ES-I3 (cell line): ENCODE data around the gene ARHGAP23.

Source experiments
- H3K36me3 ChIP-seq: 2 replicates; pipeline ENCODE4 v1.6.1; 2013; ENCODE audit warnings: mild to moderate bottlenecking, low read length, control low read depth, moderate library complexity; ENCODE audit not compliant: insufficient read depth
- H3K4me1 ChIP-seq: 2 replicates; pipeline ENCODE4 v1.6.1; 2013; ENCODE audit warnings: mild to moderate bottlenecking, control low read depth, low read length; ENCODE audit not compliant: insufficient read depth
- H3K9ac ChIP-seq: 2 replicates; pipeline ENCODE4 v1.6.1; 2013; ENCODE audit warnings: low read depth, mild to moderate bottlenecking, low read length, moderate library complexity
- H3K9me3 ChIP-seq: 2 replicates; pipeline ENCODE4 v1.6.1; 2013; ENCODE audit warnings: mild to moderate bottlenecking, low read length, moderate library complexity; ENCODE audit not compliant: control insufficient read depth, insufficient read depth

The ARHGAP23 gene, protein sequence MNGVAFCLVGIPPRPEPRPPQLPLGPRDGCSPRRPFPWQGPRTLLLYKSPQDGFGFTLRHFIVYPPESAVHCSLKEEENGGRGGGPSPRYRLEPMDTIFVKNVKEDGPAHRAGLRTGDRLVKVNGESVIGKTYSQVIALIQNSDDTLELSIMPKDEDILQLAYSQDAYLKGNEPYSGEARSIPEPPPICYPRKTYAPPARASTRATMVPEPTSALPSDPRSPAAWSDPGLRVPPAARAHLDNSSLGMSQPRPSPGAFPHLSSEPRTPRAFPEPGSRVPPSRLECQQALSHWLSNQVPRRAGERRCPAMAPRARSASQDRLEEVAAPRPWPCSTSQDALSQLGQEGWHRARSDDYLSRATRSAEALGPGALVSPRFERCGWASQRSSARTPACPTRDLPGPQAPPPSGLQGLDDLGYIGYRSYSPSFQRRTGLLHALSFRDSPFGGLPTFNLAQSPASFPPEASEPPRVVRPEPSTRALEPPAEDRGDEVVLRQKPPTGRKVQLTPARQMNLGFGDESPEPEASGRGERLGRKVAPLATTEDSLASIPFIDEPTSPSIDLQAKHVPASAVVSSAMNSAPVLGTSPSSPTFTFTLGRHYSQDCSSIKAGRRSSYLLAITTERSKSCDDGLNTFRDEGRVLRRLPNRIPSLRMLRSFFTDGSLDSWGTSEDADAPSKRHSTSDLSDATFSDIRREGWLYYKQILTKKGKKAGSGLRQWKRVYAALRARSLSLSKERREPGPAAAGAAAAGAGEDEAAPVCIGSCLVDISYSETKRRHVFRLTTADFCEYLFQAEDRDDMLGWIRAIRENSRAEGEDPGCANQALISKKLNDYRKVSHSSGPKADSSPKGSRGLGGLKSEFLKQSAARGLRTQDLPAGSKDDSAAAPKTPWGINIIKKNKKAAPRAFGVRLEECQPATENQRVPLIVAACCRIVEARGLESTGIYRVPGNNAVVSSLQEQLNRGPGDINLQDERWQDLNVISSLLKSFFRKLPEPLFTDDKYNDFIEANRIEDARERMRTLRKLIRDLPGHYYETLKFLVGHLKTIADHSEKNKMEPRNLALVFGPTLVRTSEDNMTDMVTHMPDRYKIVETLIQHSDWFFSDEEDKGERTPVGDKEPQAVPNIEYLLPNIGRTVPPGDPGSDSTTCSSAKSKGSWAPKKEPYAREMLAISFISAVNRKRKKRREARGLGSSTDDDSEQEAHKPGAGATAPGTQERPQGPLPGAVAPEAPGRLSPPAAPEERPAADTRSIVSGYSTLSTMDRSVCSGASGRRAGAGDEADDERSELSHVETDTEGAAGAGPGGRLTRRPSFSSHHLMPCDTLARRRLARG (N-terminal part only)

DNA sequence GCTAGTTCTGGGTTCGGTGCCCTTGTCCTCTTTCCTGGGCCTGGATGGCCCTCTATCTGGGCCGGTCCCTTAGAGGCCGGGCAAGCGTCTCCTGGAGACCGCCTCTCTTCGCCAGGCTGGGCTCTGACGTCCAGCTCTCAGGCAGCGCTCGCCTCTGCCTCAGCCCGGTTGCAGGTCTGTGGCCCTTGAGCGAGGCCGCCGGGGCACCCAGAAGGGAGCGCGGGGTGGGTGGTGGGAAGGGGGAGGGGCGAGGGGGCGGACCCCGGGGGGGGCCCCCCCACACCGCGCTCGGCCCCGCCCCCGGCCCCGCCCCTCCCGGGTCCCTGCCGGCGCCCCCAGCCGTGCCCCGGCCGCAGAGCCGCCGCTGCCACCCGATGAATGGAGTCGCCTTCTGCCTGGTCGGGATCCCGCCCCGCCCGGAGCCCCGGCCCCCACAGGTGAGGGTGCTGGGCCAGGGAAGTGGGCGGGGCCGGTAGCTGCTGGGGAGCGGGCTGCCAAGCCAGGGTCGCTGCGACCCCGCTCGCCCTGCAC lies at the start of gene ARHGAP23:
Gene ARHGAP23 (plus strand): TSS at position 353 of the 531 bp plus-strand sequence. CDS start 22 bp downstream, at position 375.
- H3K9ac ChIP-seq: peak within 1 kb of the TSS; percentile 65
- H3K36me3 ChIP-seq: no peaks in the 10 kb centered on the region
- H3K9me3 ChIP-seq: no peaks in the 10 kb centered on the region
- peaks cover 44% of the 10 kb centered on the region for H3K4me1 ChIP-seq

DNA sequence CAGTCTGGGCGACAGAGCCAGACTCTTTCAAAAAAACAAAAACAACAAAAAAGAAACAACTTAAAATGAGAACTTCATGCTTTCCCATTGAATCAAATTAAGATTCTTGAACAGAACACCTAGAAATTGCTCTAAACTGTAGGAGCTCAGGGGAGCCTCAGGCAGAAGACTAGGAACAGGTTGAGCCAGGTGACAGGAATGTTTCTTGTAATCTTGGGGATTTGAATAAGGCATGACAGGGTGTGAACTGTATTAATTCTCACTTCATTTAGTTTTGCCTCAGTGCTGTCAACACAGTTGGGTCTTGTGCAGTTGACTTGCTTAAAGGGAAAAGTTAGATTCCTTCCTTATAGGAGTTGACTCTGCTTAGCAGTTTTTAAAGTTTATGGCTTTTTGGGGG lies 48.8 kb upstream of the ARHGAP23 start:
- Histone ChIP-seq H3K9me3 (no peaks in the 10 kb centered on the region), H3K36me3 (peaks cover 8% of the 10 kb centered on the region), H3K9ac (no peak overlapping the region), H3K4me1 (no peaks in the 10 kb centered on the region)

DNA sequence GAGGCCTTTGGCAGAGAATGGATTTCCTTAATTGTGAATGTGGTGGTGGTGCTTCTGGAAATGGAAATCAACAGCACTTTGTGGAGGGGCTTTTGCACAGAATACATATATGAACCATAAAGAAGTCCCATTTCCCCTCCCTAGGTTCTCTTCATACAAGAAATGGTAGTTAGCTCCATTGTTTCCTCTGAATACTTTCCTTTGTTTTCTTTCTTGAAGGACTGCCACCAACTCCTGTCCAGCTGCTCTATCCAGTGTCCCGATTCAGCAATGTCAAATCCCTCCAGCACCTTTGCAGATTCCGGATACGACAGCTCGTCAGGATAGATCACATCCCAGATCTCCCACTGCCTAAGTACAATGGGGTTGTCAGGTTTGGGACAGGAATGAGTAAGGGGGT lies 33.2 kb upstream of the ARHGAP23 start:
- Histone ChIP-seq H3K36me3 (peaks cover 5% of the 10 kb centered on the region), H3K9ac (no peak overlapping the region), H3K4me1 (no peaks in the 10 kb centered on the region), H3K9me3 (no peaks in the 10 kb centered on the region)

DNA sequence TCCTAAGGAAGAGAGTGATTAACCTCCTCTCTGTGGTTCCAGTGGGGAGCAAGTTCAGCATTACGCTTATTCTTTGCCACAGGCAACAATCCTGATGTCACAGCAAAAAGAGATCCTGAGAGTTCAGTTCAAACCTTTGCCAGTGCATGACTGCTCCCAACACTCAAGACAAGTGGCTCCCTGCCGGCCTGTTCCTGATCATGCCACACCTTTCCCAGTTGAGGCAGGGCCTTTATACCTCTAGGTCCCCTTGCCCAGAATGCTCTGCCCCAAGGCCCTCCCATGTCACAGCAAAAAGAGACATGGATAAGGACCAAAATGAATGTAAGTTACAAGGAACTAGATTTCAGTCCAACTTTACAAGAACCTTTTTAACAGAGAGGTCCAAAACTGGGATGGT lies 31.0 kb upstream of the ARHGAP23 start:
- no peaks in the 10 kb centered on the region for H3K9me3 ChIP-seq
- H3K36me3 ChIP-seq: peaks cover 9% of the 10 kb centered on the region
- no peak overlapping the region for H3K9ac ChIP-seq
- H3K4me1 ChIP-seq: no peaks in the 10 kb centered on the region

DNA sequence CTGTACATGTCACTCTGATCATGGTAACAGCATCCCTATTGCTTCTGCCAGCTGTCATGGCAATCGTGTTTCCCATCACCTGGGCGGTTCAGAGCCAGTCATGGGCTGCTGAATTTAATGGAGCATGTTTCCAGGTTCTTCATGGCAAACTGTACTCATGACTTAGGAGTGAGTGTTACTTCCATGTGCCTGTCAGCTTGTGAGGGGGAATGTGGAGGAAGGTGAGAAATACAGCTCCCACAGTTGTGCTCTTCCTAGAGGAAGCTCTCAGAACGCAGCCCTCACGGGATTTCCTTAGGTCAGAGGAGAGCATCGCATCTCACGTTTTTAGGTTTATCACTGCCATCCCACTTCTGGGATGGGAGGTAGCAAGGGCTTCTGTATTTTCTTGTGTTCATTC lies 28.0 kb upstream of the ARHGAP23 start:
- Histone ChIP-seq H3K4me1 (peaks cover 16% of the 10 kb centered on the region), H3K36me3 (peaks cover 9% of the 10 kb centered on the region), H3K9ac (no peak overlapping the region), H3K9me3 (no peaks in the 10 kb centered on the region)

DNA sequence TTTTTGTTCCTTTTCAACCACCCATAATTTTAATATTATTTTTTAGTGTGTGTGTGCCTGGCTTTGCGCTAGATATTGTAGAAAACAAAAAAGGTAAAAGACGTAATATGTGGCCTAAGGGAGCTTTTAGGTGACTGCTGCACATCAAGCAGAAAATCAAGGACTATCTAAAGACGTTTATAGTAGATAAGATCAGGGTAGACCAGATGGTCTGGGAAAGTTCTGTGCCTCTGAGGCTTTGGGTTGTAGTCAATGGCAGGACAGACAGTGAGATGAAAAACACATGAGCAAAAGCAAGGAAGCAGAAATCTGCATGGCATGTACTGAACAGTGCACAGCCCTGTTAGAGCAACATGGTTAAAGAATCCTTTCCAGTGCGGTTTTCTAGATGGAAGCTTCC lies 26.8 kb upstream of the ARHGAP23 start:
- Histone ChIP-seq H3K9me3 (no peaks in the 10 kb centered on the region), H3K9ac (no peak overlapping the region), H3K4me1 (peaks cover 16% of the 10 kb centered on the region), H3K36me3 (peaks cover 4% of the 10 kb centered on the region)

DNA sequence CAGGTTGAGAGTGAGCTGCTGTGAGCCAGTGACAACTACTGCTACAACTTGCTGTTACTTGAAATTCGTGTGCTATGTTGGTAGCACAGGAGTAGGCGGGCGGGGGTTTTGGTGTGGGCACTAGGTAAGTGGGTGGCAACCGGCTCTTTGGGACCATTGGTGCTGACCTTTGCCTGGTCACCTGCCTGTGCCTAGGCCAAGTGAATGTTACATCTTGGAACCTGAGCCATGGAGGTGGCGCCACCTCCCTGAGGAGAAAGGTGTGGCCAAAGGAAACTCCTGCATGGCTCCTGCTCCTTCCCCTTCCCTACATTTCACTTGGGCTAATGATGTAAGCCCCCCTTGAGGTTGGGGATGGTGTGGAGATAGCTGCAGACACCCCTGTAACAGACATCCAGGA lies 25.4 kb upstream of the ARHGAP23 start:
- no peaks in the 10 kb centered on the region for H3K9me3 ChIP-seq
- H3K36me3 ChIP-seq: peaks cover 4% of the 10 kb centered on the region
- no peak overlapping the region for H3K9ac ChIP-seq
- peaks cover 16% of the 10 kb centered on the region for H3K4me1 ChIP-seq

DNA sequence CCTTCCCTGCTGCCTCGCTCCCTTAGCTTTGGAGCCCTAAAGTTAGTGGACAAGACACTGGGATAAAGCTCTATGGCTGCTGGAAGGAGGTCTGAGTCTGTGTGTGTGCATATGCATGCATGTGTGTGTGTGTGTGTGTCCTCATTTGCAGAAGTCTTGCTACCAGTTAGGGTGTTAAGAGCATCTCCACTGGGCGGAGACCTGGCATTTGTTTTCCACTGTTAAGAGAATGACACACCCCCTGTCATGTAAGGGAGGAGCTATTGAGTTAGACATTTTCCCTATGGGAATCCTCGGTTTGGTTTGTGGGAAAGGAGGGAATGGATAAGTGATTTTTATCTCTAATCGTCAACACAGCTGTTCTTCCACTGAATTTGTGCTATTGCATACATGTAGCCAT lies 24.8 kb upstream of the ARHGAP23 start:
- Histone ChIP-seq H3K36me3 (peaks cover 4% of the 10 kb centered on the region), H3K4me1 (peaks cover 16% of the 10 kb centered on the region), H3K9me3 (no peaks in the 10 kb centered on the region), H3K9ac (no peak overlapping the region)

DNA sequence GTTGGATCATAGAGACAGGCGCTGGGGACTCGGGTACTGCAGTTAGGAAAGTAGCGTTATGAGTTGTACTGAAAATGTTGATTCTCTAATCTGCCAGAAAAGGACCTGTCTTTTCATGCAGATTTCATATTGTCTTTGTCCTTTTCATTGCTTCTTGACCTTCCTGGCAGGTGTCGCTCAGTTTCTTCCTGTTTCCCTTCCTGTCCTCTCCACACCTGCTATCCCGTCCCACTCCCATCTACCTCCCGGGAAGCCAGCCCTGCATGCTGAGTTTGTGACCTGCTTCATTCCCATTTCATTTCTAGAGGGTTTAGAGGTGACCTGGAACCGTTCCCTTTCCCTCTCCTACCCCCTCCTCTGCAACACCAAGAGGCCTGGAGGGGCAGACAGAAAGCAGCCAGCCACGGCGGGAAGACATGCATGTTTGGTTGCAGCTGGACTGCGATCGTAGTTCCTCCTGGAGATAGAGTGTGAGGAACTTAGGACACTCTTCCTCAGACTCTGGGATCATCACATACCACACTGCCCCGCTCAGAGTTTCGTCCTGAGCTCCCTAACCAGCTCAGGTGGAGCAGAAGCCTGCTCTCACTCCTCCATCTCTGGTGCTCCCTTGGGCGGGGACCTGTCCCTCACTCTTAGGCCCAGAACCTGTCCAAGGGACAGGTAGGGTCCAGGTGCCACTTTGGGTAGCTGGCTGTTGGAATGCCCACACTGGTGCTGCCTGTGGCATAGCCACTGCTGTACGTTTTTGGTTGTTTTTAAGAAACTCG lies 23.9 kb upstream of the ARHGAP23 start:
- peaks cover 4% of the 10 kb centered on the region for H3K36me3 ChIP-seq
- peaks cover 16% of the 10 kb centered on the region for H3K4me1 ChIP-seq
- no peaks in the 10 kb centered on the region for H3K9me3 ChIP-seq
- no peak overlapping the region for H3K9ac ChIP-seq

DNA sequence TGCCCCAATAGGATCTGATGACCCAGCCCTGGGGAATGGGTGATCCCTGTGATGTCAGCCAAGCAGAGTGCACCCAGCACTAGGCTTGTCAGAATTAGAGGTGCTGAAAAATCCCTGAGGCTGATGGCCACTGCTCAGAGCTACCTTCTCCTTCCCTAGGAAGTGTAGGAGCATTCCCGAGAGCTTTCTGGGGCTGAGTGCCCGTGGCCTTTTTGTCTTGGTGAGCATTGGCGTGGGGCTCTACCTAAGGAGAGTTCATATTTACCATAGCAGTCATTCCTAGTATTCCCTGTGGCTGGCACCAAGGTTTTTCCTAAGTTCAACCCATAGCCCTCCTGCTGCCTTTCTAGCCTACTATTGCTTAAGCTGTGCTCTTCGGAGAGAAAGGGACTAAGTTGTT lies 22.6 kb upstream of the ARHGAP23 start:
- peaks cover 16% of the 10 kb centered on the region for H3K4me1 ChIP-seq
- no peak overlapping the region for H3K9ac ChIP-seq
- H3K36me3 ChIP-seq: peaks cover 4% of the 10 kb centered on the region
- no peaks in the 10 kb centered on the region for H3K9me3 ChIP-seq

DNA sequence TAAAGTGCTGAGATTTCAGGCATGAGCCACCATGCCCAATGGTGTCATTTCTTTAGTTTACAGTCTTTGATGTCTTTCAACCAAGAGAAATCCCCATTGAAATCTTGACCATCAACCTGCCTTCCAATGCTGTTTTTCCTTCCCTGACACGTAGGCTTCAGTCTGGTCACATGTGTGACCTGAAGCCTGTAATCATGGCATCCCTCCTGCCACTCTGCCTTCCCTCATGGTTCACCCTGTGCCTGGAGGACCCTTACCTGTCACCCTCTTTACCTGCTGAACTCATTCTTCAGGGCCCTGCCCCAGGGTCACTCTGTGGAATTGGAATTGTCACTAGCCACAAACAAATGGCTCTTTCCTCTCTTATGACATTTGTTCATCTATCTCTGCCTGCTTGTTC lies 18.1 kb upstream of the ARHGAP23 start:
- Histone ChIP-seq H3K9ac (no peak overlapping the region), H3K36me3 (no peaks in the 10 kb centered on the region), H3K9me3 (no peaks in the 10 kb centered on the region), H3K4me1 (no peaks in the 10 kb centered on the region)

DNA sequence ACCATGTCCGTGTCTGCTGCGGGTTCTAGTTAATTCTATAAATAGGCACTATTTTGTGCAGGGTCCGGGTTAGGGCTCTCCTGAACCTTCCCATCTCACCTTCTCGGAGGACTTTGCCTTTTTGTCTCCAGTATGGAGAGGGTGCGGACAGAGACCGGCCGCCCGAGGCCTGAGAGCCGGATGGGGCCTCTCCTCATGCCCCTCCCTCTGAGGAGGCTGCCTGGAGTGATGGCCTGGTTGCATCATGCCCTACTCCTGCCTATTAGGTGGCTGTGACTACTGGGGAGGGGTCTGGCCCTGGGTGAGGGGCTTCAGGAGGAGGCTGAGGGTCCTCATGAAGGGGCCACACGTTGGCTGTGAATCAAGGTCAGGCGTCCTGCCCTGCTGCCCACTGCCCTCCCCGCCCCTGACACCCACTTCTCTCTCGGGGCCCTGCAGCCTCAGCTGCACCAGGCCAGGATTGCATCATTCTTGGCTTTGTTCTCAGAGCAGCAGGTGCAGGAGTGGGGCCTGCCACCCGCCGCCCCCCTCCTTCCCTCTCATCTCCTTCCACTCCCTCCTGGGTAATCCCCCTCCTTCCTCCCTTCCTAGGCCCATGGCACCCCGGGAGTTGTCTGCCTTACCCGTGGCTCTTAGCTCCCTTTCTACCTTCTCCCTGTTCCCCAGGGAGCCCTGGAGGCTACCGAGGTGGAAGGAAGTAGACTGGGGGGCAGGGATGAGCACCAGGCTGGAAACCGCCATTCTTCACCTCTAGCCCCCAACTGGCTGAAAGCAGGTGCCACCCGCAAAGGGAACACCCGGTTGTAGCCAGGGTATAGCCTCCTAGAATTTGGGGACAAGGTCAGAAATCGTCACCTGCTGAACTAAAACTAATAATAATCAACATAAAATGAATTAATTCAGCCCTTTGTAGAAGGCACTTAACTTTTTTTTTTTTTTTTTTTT lies 12.7 kb upstream of the ARHGAP23 start:
- Histone ChIP-seq H3K4me1 (peaks cover 15% of the 10 kb centered on the region; the same call in 1 of the 2 replicates), H3K9me3 (no peaks in the 10 kb centered on the region), H3K36me3 (no peaks in the 10 kb centered on the region), H3K9ac (peak overlapping the region; percentile 80)

DNA sequence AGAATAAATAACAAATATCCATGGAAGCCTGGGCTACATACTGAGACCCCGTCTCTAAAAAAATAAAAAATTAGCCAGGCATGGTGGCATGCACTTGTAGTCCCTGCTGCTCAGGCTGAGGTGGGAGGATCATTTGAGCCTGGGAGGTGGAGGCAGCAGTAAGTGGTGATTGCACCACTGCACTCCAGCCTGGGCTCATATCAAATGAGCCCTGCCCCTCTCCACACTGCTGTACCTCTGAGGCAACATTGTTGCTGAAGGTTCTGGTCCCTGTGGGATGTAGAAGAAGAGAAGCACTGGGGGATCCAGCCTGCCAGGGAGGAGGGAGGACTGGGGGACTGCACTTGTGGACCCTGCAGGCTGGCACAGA lies 11.4 kb upstream of the ARHGAP23 start:
- H3K36me3 ChIP-seq: no peaks in the 10 kb centered on the region
- H3K9ac ChIP-seq: no peak overlapping the region
- H3K4me1 ChIP-seq: peaks cover 26% of the 10 kb centered on the region
- H3K9me3 ChIP-seq: no peaks in the 10 kb centered on the region
